Coronary artery (tissue), 2 donors: ENCODE data around the gene NR2C2AP.

ENCODE experiments used
- DNase-seq: peaks from one replicate; pipeline ENCODE4 v3.0.0-alpha.2; 2017; ENCODE audit warnings: low spot score
- H3K27ac ChIP-seq, 2 donors: fragments of 200-600 bp; sonication (generic); one replicate each; pipeline ENCODE4 v1.5.1; 2016 to 2019
- H3K4me3 ChIP-seq: fragments of 200-600 bp; sonication (generic); 2 replicates; pipeline ENCODE4 v1.5.1; 2016; ENCODE audit warnings: mild to moderate bottlenecking, moderate library complexity
- CTCF ChIP-seq: fragments of 200-600 bp; sonication (generic); IDR thresholded peaks from one replicate; pipeline ENCODE4 v1.5.1; 2019; ENCODE audit warnings: antibody characterized with exemption

Gene NR2C2AP

GRCh38 chr19:19209372-19209771 is 6.2 kb upstream of the NR2C2AP start:
- no peak overlapping the region for H3K27ac ChIP-seq
- TF ChIP-seq CTCF, result no peak
- no peak overlapping the region for H3K4me3 ChIP-seq
- DNase-seq, result no peak

GRCh38 chr19:19207637-19208572 is 4.7 kb upstream of the NR2C2AP start:
- no peak for DNase-seq
- TF ChIP-seq CTCF, result no peak
- Histone ChIP-seq H3K27ac (no peak overlapping the region), H3K4me3 (no peak overlapping the region)

- Histone ChIP-seq H3K27ac (no peak overlapping the region), H3K4me3 (no peak overlapping the region)
- no peak for TF ChIP-seq CTCF
- no peak for DNase-seq
These were observed 3.7 kb upstream of the NR2C2AP start for GRCh38 chr19:19206938-19207337.

- DNase-seq, result no peak
- TF ChIP-seq CTCF, result no peak
- H3K27ac ChIP-seq, result no peak overlapping the region
- no peak overlapping the region for H3K4me3 ChIP-seq
These were observed 2.5 kb upstream of the NR2C2AP start for GRCh38 chr19:19205416-19206410.

- H3K27ac ChIP-seq, result no peak overlapping the region
- TF ChIP-seq CTCF, result no peak
- H3K4me3 ChIP-seq, result peak overlapping the region; percentile 76
These were observed 967 bp upstream of the NR2C2AP start for GRCh38 chr19:19204181-19204580.

GRCh38 chr19:19202707-19203011 is 555 bp downstream of the NR2C2AP start:
- Histone ChIP-seq H3K27ac (peak overlapping the region; percentile 60 to 79), H3K4me3 (peak overlapping the region; percentile 76)
- TF ChIP-seq CTCF, result no peak
- DNase-seq, result no peak

More at GRCh38 chr19:19204181-19204580, 967 bp upstream of the NR2C2AP start:
- DNase-seq, result no peak
